GM18873 (cell line): ENCODE results near the gene GALNT14.

Experiments used
- ATAC-seq: cut with Tn5 transposase; IDR thresholded peaks from one replicate; pipeline ENCODE4 v1.9.1; 2021; ENCODE audit warnings: mild to moderate bottlenecking, moderate library complexity, moderate number of reproducible peaks; ENCODE audit not compliant: unreplicated experiment, low FRiP score

GALNT14 gene

DNA sequence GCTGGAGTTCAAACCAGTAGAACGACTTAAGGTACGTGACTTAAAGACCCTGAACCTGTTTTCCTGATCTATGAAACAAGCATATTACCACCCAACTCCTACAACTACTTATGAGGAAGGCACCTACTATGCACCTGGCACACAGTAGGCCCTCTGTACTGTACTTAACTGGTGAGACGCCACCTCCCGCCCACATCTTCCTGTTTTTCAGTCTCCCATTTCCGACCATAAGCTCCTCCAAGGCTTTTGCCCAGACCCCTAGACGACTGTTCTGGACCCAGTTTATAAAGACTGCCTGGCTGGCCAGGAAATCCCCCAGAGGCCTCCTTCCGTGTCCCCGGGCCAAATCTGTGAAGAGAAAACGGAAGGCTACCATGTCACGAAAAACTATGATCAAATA lies 1.5 kb downstream of the GALNT14 start:
- ATAC-seq = no peak

DNA sequence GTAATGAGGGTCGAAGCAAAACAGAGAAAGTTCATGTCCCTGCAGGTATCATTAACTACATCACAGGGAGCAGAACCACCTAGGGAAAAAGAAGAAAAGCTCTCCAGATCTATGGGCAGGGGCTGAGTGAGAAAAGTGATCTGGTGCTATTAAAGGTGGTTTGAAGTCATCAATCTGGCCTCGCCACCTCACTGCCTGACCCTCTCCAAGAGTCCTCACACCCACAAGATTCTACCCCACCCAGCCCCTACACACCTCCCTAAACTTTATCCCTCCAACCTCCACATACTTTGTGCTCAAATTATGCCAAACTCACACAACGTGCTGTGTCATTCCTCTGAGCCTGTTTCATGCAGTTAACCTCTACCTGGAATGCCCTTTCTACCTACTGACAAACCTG lies 2.2 kb downstream of the GALNT14 start:
- no peak for ATAC-seq

DNA sequence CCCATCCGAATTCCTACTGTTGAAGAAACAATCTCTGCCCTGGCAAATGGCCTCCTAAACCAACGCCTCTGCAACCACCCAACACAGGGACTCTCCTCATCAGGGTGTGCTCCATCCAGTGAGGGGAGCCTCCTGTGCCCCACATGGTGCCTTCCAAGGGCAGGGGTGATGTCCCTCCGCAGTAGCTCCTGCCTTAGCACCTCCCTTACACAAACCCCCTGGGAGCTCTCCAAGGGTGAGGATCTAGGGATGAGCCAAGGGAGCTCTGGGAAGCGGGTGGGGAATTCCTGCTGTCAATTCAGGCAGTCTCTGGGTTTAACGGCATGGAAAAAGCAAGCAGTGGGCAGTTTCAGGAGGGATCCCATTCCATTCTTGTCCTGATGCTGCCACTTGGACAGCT lies 3.8 kb downstream of the GALNT14 start:
- ATAC-seq = no peak

GRCh38 chr2:31132786-31133185 lies 5.5 kb downstream of the GALNT14 start:
- ATAC-seq = no peak

- no peak for ATAC-seq
Observed at GRCh38 chr2:31131871-31132270, 6.4 kb downstream of the GALNT14 start.

- no peak for ATAC-seq
Observed at GRCh38 chr2:31129375-31130171, 8.7 kb downstream of the GALNT14 start.

- ATAC-seq = no peak
Observed at GRCh38 chr2:31127931-31128330, 10.3 kb downstream of the GALNT14 start.

- no peak for ATAC-seq
Observed at GRCh38 chr2:31125918-31126695, 12.1 kb downstream of the GALNT14 start.

DNA sequence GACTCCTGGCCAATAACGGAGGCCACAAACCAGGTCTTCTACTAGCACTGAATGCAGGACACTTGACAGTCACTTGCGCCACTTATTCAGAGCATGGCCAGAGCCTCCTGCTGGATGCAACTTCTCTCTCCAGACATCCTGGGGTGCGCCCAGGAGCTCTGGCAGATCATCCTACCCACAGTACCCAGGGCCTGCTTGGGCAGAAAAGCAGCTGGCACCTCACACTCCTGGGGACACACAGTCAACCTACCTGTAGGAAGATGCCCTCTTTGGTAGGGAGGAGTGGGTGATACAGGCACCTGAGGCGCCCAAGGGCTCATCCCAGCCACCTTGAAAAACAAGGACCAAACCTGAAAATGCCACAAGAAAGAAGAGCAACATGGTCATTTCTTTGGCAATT lies 13.3 kb downstream of the GALNT14 start:
- no peak for ATAC-seq

DNA sequence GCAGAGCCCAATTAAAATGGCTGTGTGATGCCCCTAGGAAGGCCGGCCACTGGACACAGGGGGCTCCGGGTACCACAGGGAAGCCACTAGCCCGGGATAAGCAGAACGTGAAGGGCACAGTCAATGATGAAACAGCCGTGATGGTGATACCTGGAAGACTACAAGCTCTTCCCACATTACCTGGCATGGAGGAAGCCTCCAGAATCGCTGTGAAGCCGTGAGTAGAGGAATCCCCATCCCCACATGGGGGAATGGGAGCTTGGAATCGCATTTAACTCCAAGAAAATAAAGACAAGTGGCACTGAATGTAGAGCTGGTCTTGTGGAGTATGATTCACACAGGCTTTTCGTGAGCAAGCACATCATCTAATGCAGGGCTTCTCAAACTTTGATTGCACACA lies 16.1 kb downstream of the GALNT14 start:
- no peak for ATAC-seq

- no peak for ATAC-seq
Observed at GRCh38 chr2:31113765-31114164, 24.5 kb downstream of the GALNT14 start.

GRCh38 chr2:31112544-31112943 lies 25.7 kb downstream of the GALNT14 start:
- ATAC-seq = no peak

DNA sequence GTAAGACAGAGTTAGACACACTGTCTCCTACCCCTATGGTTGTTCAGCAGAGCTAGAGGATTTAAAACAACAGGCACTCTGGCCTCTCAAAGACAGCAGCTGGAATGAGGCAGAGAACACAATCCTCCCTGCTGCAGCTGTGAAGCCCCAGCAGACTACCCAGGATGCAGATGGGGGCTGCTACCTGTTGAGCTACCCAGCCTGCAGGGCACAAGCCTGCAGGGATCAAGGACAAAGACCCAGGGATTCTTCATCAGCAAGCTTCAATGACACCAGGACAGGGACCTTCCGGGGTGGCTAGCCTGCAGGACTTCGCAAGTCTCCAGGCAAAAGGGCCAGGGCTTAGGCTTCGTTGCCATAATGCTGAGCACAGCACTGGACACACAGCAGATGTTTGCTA lies 27.2 kb downstream of the GALNT14 start:
- no peak for ATAC-seq

DNA sequence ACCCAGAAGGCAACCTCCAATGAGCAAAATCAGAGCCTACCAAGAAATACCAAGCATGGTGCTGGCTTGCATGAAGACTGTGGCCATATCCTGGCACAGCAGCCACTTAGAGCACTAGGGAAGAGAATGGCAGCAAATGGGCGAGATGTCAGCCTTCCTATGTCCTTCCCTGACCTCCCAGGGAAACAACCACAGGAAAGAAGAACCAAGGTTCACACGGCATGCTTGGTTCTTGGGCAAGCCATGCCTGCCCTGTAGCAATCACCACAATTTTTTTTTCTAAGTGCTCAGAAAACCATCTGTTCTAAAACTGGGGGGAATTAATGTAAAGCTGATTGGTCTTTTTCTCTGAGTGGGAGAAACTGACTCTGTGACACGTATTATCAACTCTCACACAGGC lies 27.8 kb downstream of the GALNT14 start:
- ATAC-seq = no peak

GRCh38 chr2:31109633-31110192 lies 28.5 kb downstream of the GALNT14 start:
- no peak for ATAC-seq

DNA sequence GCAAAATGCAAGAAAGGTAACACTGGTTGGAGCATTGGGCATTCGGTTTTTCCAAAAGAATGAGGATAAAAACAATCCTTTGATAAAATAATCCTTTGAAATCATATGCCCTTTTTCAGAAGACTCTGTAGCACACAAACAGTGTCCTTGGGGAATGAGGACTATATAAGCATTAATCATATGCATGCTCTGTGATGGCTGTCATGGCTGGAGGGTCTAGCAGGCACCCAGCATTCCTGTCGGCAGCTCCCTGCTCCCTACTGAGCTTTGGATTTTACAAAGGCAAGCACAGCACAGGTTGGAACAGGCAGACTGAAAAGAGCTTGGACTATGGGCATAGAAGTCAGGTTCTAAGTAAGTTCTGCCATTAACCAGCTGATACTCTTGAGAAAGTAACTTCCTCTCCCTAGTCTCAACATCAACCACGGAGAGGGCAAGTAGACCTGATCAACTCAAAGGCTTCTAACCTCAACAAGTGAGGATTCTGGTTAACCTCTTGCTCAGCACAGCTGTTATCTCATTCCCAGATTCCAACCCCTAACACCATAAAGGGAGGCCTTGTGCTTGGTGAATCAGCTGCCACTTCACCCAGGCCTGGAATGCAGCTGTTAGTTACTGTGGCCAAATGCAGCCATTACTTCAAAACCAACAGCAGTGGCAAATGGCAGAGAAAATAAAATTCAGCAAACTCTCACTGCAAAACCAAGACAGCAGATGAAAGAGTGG lies 29.5 kb downstream of the GALNT14 start:
- ATAC-seq = no peak

- ATAC-seq = no peak
Observed at GRCh38 chr2:31107591-31108300, 30.5 kb downstream of the GALNT14 start.

GRCh38 chr2:31101701-31102100 lies 36.5 kb downstream of the GALNT14 start:
- ATAC-seq = no peak

DNA sequence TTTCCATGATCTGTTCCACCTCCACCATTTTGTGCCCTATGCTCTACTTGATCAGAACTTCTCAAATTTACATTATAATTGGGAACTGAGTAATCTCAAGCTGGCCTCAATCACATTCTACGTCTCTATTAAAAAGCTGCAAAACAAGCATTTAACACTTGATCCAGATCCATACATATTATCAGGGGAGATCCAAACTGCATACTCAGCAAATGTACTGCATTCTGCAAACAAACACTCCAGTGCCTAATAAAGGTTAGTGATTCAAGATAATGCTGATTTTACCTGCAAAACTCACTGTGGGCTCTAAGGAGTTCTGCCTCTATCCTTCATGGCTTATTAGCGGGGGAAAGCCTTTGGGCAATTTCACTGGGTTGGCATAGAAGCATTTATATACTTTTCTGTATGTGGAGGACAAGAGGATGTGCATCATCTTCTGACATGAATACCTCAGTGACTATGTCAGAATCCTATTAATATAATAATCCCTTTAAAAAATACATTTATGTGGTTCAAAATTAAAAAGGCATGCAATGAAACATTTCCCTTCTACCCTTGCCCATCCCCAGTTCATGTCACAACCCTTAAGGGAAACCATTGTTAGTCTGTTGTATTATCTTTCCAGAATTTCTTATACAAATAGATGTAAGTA lies 40.2 kb downstream of the GALNT14 start:
- ATAC-seq = no peak

DNA sequence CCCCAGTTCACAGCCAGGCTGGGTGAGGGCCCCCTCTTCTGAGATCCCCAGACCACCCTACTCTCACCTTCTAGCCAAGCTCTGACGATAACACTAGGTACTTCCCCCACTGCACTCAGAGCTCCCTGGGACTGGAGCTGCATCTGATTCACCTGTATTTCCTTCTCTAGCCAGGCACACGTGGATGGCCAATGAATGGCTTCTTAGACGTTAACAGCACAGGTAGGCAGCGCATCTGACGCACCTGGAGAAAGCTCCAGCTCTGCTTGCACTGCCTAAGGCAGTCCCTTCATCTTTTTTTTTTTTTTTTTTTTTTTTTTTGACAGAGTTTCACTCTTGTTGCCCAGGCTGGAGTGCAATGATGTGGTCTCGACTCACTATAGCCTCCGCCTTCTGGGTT lies 48.1 kb downstream of the GALNT14 start:
- ATAC-seq = no peak
